ENCODE measurements around the gene PSMB10. TPM values are rescaled to one million over a fixed set of nuclear protein-coding genes. Genes with fewer than 3 reads are reported as not detected.

PSMB10 gene
- total and polyA plus RNA-seq, 8 donors, result 20.7 to 76.8 (median 31.6) TPM

GRCh38 chr16:67957622-67958021, 21.0 kb upstream of the PSMB10 start:
- H3K4me3 ChIP-seq, result no peak overlapping the region
- H3K4me1 ChIP-seq, result peaks cover 11 to 40% of the 10 kb centered on the region in 2 donors
- no peaks in the 10 kb centered on the region for H3K9me3 ChIP-seq
- peaks cover 0 to 98% of the 10 kb centered on the region in 2 donors for H3K36me3 ChIP-seq
- no peak for ATAC-seq
- no peaks in the 10 kb centered on the region for H3K27me3 ChIP-seq
- intact Hi-C loops (cut with DNase I), result no loop called here
- DNase-seq, result no peak
- peak overlapping the region in 1 of 2 donors; percentile 76 for H3K27ac ChIP-seq
- TF ChIP-seq CTCF (IDR thresholded peaks at IDR 0.05), result no peak

GRCh38 chr16:67954421-67955196, 18.0 kb upstream of the PSMB10 start:
- no peak overlapping the region for H3K27ac ChIP-seq
- ATAC-seq, result no peak
- H3K36me3 ChIP-seq, result peaks cover 0 to 98% of the 10 kb centered on the region in 2 donors
- no peaks in the 10 kb centered on the region for H3K27me3 ChIP-seq
- no peaks in the 10 kb centered on the region for H3K9me3 ChIP-seq
- H3K4me3 ChIP-seq, result no peak overlapping the region
- intact Hi-C loops (cut with DNase I), result no loop called here
- TF ChIP-seq CTCF (IDR thresholded peaks at IDR 0.05), result no peak
- DNase-seq, result no peak
- H3K4me1 ChIP-seq, result peaks cover 2 to 10% of the 10 kb centered on the region in 2 donors

- intact Hi-C loops (cut with DNase I), result no loop called here
- no peak for ATAC-seq
- no peak overlapping the region for H3K27ac ChIP-seq
- DNase-seq, result no peak
- no peak for TF ChIP-seq CTCF (IDR thresholded peaks at IDR 0.05)
- H3K36me3 ChIP-seq, result peaks cover 0 to 98% of the 10 kb centered on the region in 2 donors
- H3K4me1 ChIP-seq, result peaks cover 0 to 3% of the 10 kb centered on the region in 2 donors
- no peaks in the 10 kb centered on the region for H3K27me3 ChIP-seq
- no peaks in the 10 kb centered on the region for H3K9me3 ChIP-seq
- no peak overlapping the region for H3K4me3 ChIP-seq
Measured at GRCh38 chr16:67953641-67954375, 17.2 kb upstream of the PSMB10 start.

- ATAC-seq, result no peak
- Histone ChIP-seq H3K4me1 (no peaks in the 10 kb centered on the region), H3K36me3 (peaks cover 4 to 99% of the 10 kb centered on the region in 2 donors), H3K27me3 (no peaks in the 10 kb centered on the region), H3K27ac (no peak overlapping the region), H3K9me3 (no peaks in the 10 kb centered on the region), H3K4me3 (no peak overlapping the region)
- TF ChIP-seq CTCF (IDR thresholded peaks at IDR 0.05), result no peak
- intact Hi-C loops (cut with DNase I), result no loop called here
- no peak for DNase-seq
Measured at GRCh38 chr16:67951485-67951884, 14.8 kb upstream of the PSMB10 start.

GRCh38 chr16:67950335-67950843, 13.7 kb upstream of the PSMB10 start:
- no peak overlapping the region for H3K4me3 ChIP-seq
- peak in 1 of 4 donors; percentile 19 for DNase-seq

More at GRCh38 chr16:67950335-67950843, 13.7 kb upstream of the PSMB10 start:
- Histone ChIP-seq H3K27me3 (no peaks in the 10 kb centered on the region), H3K4me1 (no peaks in the 10 kb centered on the region), H3K9me3 (no peaks in the 10 kb centered on the region), H3K27ac (no peak overlapping the region), H3K36me3 (peaks cover 4 to 99% of the 10 kb centered on the region in 2 donors)
- ATAC-seq, result no peak
- no peak for TF ChIP-seq CTCF (IDR thresholded peaks at IDR 0.05)
- intact Hi-C loops (cut with DNase I), result no loop called here

Measured in left lung (tissue), 10 donors.